ENCODE data around the gene STRIT1. TPM values are rescaled to one million over a fixed set of nuclear protein-coding genes. Genes with fewer than 3 reads are reported as not detected.

The STRIT1 gene
- polyA plus RNA-seq, 3 donors = not detected

DNA sequence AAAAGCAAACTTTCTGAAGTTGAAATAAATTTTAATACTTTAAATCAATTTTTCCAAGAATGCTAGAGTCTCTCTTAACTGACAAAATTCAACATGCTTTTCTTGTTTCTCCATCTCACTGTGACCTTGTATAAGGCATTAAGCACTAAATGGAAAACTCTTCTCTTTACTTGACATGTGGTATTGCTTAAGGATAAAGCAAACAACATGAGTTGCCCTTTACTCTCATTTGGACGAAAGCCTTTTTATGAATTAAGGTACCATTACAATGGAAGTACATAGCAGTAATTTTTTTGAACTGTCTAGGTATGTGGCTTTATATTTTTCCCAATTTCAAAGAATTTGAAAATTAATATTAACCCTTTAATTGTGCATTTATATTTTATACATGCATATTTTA is 1.4 kb downstream of the STRIT1 start:
- H3K4me2 ChIP-seq (replicated peaks; ENCODE audit: extremely low read depth, low read length, poor library complexity, severe bottlenecking) = no peak overlapping the region
- WGBS (ENCODE audit: insufficient coverage) = no CpG with 5 or more reads among the region's 1 CpG
- DNase-seq = no peak
- no peak overlapping the region for H3K27ac ChIP-seq (ENCODE audit: low read depth in 1 of 2, low read length in 2 of 2)
- peaks cover 0 to 7% of the 10 kb centered on the region in 2 donors for H3K9me3 ChIP-seq (replicated peaks in 1 of 2; ENCODE audit: control insufficient read depth in 1 of 2, insufficient read depth in 1 of 2, low read length in 2 of 2)
- H3K79me2 ChIP-seq (ENCODE audit: insufficient read depth, low read length) = no peaks in the 10 kb centered on the region
- Mint-ChIP-seq H3K27me3 (ENCODE audit: low read depth in 3 of 3) (no peaks in the 10 kb centered on the region), H3K4me3 (no peak overlapping the region), H3K36me3 (no peaks in the 10 kb centered on the region), H3K4me1 (no peaks in the 10 kb centered on the region), H3K9me3 (peaks cover 0 to 10% (median 2%) of the 10 kb centered on the region in 7 donors), H3K27ac (no peak overlapping the region)
- H3K4me3 ChIP-seq (replicated peaks in 1 of 3; ENCODE audit: low read depth in 2 of 3, low read length in 3 of 3) = no peak overlapping the region
- no peaks in the 10 kb centered on the region for H3K36me3 ChIP-seq (replicated peaks in 1 of 2; ENCODE audit: control insufficient read depth in 1 of 2, insufficient read depth in 2 of 2, low read length in 2 of 2)
- no peak overlapping the region for H2AFZ ChIP-seq (ENCODE audit: insufficient read depth, low read depth, low read length, poor library complexity, severe bottlenecking)
- TF ChIP-seq, protein P1, sequence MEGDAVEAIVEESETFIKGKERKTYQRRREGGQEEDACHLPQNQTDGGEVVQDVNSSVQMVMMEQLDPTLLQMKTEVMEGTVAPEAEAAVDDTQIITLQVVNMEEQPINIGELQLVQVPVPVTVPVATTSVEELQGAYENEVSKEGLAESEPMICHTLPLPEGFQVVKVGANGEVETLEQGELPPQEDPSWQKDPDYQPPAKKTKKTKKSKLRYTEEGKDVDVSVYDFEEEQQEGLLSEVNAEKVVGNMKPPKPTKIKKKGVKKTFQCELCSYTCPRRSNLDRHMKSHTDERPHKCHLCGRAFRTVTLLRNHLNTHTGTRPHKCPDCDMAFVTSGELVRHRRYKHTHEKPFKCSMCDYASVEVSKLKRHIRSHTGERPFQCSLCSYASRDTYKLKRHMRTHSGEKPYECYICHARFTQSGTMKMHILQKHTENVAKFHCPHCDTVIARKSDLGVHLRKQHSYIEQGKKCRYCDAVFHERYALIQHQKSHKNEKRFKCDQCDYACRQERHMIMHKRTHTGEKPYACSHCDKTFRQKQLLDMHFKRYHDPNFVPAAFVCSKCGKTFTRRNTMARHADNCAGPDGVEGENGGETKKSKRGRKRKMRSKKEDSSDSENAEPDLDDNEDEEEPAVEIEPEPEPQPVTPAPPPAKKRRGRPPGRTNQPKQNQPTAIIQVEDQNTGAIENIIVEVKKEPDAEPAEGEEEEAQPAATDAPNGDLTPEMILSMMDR (IDR thresholded peaks at IDR 0.05) = no peak
- no peaks in the 10 kb centered on the region for H3K27me3 ChIP-seq (ENCODE audit: control insufficient read depth in 2 of 2, insufficient read depth in 2 of 2, low read length in 2 of 2)
- no peaks in the 10 kb centered on the region for H3K4me1 ChIP-seq (ENCODE audit: control insufficient read depth in 1 of 2, insufficient read depth in 2 of 2, low read length in 2 of 2)
- no peak overlapping the region for H3K9ac ChIP-seq (ENCODE audit: insufficient read depth, low read length, poor library complexity, severe bottlenecking)
- intact Hi-C loops (cut with micrococcal nuclease) = no loop called here
- no peaks in the 10 kb centered on the region for H4K20me1 ChIP-seq (ENCODE audit: insufficient read depth, low read length)

DNA sequence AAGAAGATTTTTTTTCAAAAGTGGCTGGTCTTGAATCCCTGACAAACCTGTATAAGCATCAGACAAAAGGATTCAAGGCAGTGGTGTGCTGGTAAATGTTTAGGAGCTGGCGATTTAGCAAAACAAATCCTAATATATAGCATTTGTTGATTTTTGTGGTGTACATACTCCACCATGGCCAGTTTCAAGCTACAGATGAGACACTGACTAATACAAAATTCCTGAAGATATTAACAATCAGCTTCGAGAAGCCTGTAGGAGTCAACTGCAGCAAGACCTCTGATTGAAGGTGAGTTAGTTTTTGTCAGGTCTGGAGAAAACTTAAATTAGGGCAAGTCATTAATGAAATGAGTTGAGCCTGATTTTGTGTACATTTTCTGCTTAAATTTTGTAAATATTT is 6.7 kb downstream of the STRIT1 start:
- H3K4me3 Mint-ChIP-seq = no peak overlapping the region
- WGBS (ENCODE audit: insufficient coverage) = no CpG with 5 or more reads among the region's 2 CpGs

More for the DNA sequence above, 6.7 kb downstream of the STRIT1 start:
- H3K4me3 ChIP-seq (replicated peaks in 1 of 3; ENCODE audit: low read depth in 2 of 3, low read length in 3 of 3) = no peak overlapping the region
- no peak overlapping the region for H3K4me2 ChIP-seq (replicated peaks; ENCODE audit: extremely low read depth, low read length, poor library complexity, severe bottlenecking)
- H2AFZ ChIP-seq (ENCODE audit: insufficient read depth, low read depth, low read length, poor library complexity, severe bottlenecking) = no peak overlapping the region
- Mint-ChIP-seq H3K4me1 (no peaks in the 10 kb centered on the region), H3K27me3 (ENCODE audit: low read depth in 3 of 3) (peaks cover 0 to 1% (median 0%) of the 10 kb centered on the region in 3 donors), H3K27ac (no peak overlapping the region), H3K36me3 (no peaks in the 10 kb centered on the region), H3K9me3 (peaks cover 0 to 3% (median 0%) of the 10 kb centered on the region in 7 donors)
- no peaks in the 10 kb centered on the region for H3K9me3 ChIP-seq (replicated peaks in 1 of 2; ENCODE audit: control insufficient read depth in 1 of 2, insufficient read depth in 1 of 2, low read length in 2 of 2)
- TF ChIP-seq, protein P1 (IDR thresholded peaks at IDR 0.05) = no peak
- H3K27me3 ChIP-seq (ENCODE audit: control insufficient read depth in 2 of 2, insufficient read depth in 2 of 2, low read length in 2 of 2) = no peaks in the 10 kb centered on the region
- intact Hi-C loops (cut with micrococcal nuclease) = no loop called here
- H3K36me3 ChIP-seq (replicated peaks in 1 of 2; ENCODE audit: control insufficient read depth in 1 of 2, insufficient read depth in 2 of 2, low read length in 2 of 2) = no peaks in the 10 kb centered on the region
- H3K27ac ChIP-seq (ENCODE audit: low read depth in 1 of 2, low read length in 2 of 2) = no peak overlapping the region
- no peak overlapping the region for H3K9ac ChIP-seq (ENCODE audit: insufficient read depth, low read length, poor library complexity, severe bottlenecking)
- no peaks in the 10 kb centered on the region for H3K4me1 ChIP-seq (ENCODE audit: control insufficient read depth in 1 of 2, insufficient read depth in 2 of 2, low read length in 2 of 2)
- no peaks in the 10 kb centered on the region for H4K20me1 ChIP-seq (ENCODE audit: insufficient read depth, low read length)
- no peaks in the 10 kb centered on the region for H3K79me2 ChIP-seq (ENCODE audit: insufficient read depth, low read length)
- DNase-seq = no peak

Data from CD14-positive monocyte (primary cell).